NCI-H1092 (cell line): Measurements from ENCODE around the gene PSME2.

Source experiments
- DNase-seq: peaks from one replicate; lab custom pipeline; 2025; lab: John Stamatoyannopoulos, UW

The PSME2 gene

GRCh38 chr14:24146453-24146977 lies at the start of gene PSME2:
Gene PSME2 (minus strand): TSS chr14:24146610. CDS start chr14:24146581, 29 bp downstream.
- DNase-seq, result peak; percentile 98

GRCh38 chr14:24195186-24196070 lies 49.0 kb upstream of the PSME2 start, which contains the start of gene TM9SF1:
Gene TM9SF1 (minus strand): TSS chr14:24195441. CDS start chr14:24195019, 422 bp downstream.
- peak; percentile 86 for DNase-seq

GRCh38 chr14:24194873-24195185 lies 48.4 kb upstream of the PSME2 start:
- no peak for DNase-seq

- DNase-seq, result no peak
These were observed 47.9 kb upstream of the PSME2 start for GRCh38 chr14:24194186-24194872.

- no peak for DNase-seq
These were observed 46.5 kb upstream of the PSME2 start for GRCh38 chr14:24192933-24193332.

- DNase-seq, result no peak
These were observed 44.0 kb upstream of the PSME2 start for GRCh38 chr14:24190416-24190815.

- DNase-seq, result no peak
These were observed 43.0 kb upstream of the PSME2 start for GRCh38 chr14:24189460-24189859.

- no peak for DNase-seq
These were observed 42.6 kb upstream of the PSME2 start for GRCh38 chr14:24189059-24189375.

GRCh38 chr14:24188251-24189058 lies 42.0 kb upstream of the PSME2 start, which contains the start of gene IPO4:
Gene IPO4 (minus strand): TSS chr14:24188816. CDS start chr14:24188787, 29 bp downstream.
- peak; percentile 98 for DNase-seq

- DNase-seq, result no peak
These were observed 41.1 kb upstream of the PSME2 start for GRCh38 chr14:24187539-24187915.

- no peak for DNase-seq
These were observed 40.6 kb upstream of the PSME2 start for GRCh38 chr14:24186831-24187538.

GRCh38 chr14:24185741-24186140 lies 39.3 kb upstream of the PSME2 start:
- no peak for DNase-seq

- DNase-seq, result no peak
These were observed 38.6 kb upstream of the PSME2 start for GRCh38 chr14:24185026-24185425.

GRCh38 chr14:24184104-24184970 lies 37.9 kb upstream of the PSME2 start:
- no peak for DNase-seq

GRCh38 chr14:24183014-24183481 lies 36.6 kb upstream of the PSME2 start:
- DNase-seq, result no peak

- no peak for DNase-seq
These were observed 35.9 kb upstream of the PSME2 start for GRCh38 chr14:24182110-24182882.

- no peak for DNase-seq
These were observed 35.1 kb upstream of the PSME2 start for GRCh38 chr14:24181371-24182077.

GRCh38 chr14:24179961-24180796 lies 33.8 kb upstream of the PSME2 start:
- no peak for DNase-seq
